Natural killer cell treated with Interleukin-12 subunit alpha and Interleukin-12 subunit beta and Interleukin-15 and Interleukin-18, amount 100 ng/mL, for 72 hours (primary cell): ENCODE measurements around the gene MAP3K9. TPM values are rescaled to one million over a fixed set of nuclear protein-coding genes. Genes with fewer than 3 reads are reported as not detected.

Experiments
- ATAC-seq, 2 donors: fragments of 150-1000 bp; cut with Tn5 transposase in 1 of 2; sonication (Bioruptor Pico), chemical (Tn5 transposase) in 1 of 2; 2 replicates each; pipeline ENCODE4 v1.10.0; 2021
- DNase-seq: peaks from one replicate; pipeline ENCODE4 v3.0.0; 2022; ENCODE audit warnings: low spot score
- H3K27ac Mint-ChIP-seq, 2 donors: 1 replicate in 1 of 2; 2 replicates in 1 of 2; pipeline ENCODE4 v1.8.0; 2022; ENCODE audit warnings: mixed read lengths in 2 of 2, mild to moderate bottlenecking in 1 of 2, moderate library complexity in 1 of 2
- H3K27me3 Mint-ChIP-seq, 2 donors: 1 replicate in 1 of 2; 2 replicates in 1 of 2; pipeline ENCODE4 v1.8.0; 2022; ENCODE audit warnings: mixed read lengths in 2 of 2
- H3K36me3 Mint-ChIP-seq: one replicate; pipeline ENCODE4 v1.8.0; 2022; ENCODE audit warnings: mixed read lengths
- H3K4me1 Mint-ChIP-seq, 2 donors: 1 replicate in 1 of 2; 2 replicates in 1 of 2; pipeline ENCODE4 v1.8.0; 2022; ENCODE audit warnings: low read depth in 2 of 2, mixed read lengths in 2 of 2, mild to moderate bottlenecking in 1 of 2
- H3K4me3 Mint-ChIP-seq: one replicate; pipeline ENCODE4 v1.8.0; 2022; ENCODE audit warnings: mixed read lengths
- H3K9me3 Mint-ChIP-seq: 2 replicates; pipeline ENCODE4 v1.8.0; 2022; ENCODE audit warnings: mixed read lengths
- total RNA-seq, 2 donors: library from RNA; stranded (reverse); gene quantifications; one replicate each; pipeline ENCODE4 v1.2.3, GENCODE V29; 2022

Gene MAP3K9
- total RNA-seq, 2 donors from 2014 or later = 4.2 to 13.7 TPM

DNA sequence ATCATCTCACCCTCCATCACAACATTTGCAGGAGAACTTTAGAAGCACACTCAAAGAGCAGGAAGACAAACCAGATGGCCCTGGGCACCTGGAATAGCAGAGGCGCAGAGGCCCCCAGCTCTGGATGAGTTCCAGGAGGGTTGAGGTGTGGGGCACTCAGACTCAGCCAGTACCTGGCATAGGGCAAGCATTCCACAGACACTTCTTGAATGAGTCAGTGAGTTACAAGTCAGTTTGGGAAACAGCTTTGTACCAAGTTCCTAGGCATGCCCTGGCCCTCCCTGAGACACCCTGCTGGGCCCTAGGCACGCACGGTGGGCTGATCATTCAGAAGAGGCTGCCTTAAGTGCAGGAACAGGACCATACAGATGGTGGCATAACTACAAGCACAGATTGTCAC, 54.3 kb downstream of the MAP3K9 start:
- DNase-seq (no peak), ATAC-seq (no peak)
- no peaks in the 10 kb centered on the region for H3K27me3 Mint-ChIP-seq
- H3K4me3 Mint-ChIP-seq = no peak overlapping the region
- H3K9me3 Mint-ChIP-seq = no peaks in the 10 kb centered on the region
- no peak overlapping the region for H3K27ac Mint-ChIP-seq
- H3K4me1 Mint-ChIP-seq = no peaks in the 10 kb centered on the region
- H3K36me3 Mint-ChIP-seq = no peaks in the 10 kb centered on the region

DNA sequence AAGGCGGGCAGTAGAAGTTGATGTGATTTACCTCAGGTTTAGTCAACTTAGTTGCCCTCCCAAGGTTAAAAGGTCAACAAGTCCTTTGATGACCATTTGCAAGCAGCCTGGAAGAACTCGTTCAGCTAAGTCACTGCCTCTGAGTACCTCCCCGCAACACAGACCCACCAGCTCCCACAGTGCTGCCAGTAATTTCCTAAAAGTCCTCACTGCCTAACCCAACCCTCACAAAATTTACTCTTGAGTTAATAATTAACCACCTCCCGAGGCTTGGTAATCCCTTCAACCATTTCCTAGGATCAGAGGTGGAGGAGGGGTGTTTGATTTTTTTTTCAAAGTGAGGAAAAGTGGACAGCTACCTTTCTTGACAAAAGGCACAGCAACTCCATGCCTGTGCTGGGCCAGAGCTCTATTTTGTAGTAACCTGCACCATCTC, 55.8 kb downstream of the MAP3K9 start:
- H3K27me3 Mint-ChIP-seq = no peaks in the 10 kb centered on the region
- DNase-seq (no peak), ATAC-seq (no peak)
- no peaks in the 10 kb centered on the region for H3K9me3 Mint-ChIP-seq
- peaks cover 4% of the 10 kb centered on the region for H3K36me3 Mint-ChIP-seq
- H3K4me1 Mint-ChIP-seq = no peaks in the 10 kb centered on the region
- H3K4me3 Mint-ChIP-seq = no peak overlapping the region
- no peak overlapping the region for H3K27ac Mint-ChIP-seq

DNA sequence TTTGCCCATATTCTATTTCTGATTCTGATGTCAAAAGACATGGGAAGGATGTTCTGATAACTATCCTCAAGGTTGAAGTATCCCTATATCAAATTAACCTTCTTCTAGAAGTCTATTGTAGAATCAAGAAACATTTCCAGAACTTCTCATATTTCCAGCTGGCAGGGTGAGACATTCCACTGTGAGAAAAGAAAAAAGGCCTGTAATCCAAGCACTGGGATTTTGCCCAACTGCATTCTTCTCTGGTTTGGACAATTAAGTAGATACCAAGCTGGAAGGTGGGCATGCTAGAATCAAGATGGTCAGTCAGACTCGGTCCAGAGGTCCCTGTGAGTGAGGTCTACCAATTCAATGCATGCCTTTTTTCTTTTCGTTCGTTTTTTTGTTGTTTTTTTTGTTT, 60.9 kb downstream of the MAP3K9 start:
- Mint-ChIP-seq H3K36me3 (peaks cover 9% of the 10 kb centered on the region), H3K27me3 (no peaks in the 10 kb centered on the region), H3K4me3 (no peak overlapping the region), H3K9me3 (no peaks in the 10 kb centered on the region), H3K27ac (no peak overlapping the region), H3K4me1 (no peaks in the 10 kb centered on the region)
- DNase-seq (no peak), ATAC-seq (no peak)

DNA sequence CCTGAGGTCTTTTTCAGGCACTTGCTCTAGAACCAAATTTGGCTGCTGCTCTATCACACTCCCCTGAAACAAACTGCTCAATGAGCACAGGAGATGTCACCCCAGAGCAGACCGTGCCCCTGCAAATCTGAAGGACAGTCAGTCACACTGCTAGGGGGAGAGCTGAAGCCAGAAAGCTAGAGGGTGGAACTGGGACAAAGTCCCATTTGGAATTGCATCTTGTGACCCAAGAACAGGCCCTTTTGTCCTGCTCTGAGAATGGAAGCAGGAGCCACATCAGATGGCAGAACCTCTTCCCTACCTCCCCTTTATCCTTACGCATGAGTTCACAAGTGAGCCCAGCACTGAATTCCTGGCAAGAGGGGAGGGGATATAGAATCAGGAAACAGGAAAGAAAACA, 64.7 kb downstream of the MAP3K9 start:
- Mint-ChIP-seq H3K4me1 (no peaks in the 10 kb centered on the region), H3K4me3 (no peak overlapping the region), H3K27me3 (no peaks in the 10 kb centered on the region), H3K36me3 (peaks cover 9% of the 10 kb centered on the region), H3K27ac (no peak overlapping the region), H3K9me3 (no peaks in the 10 kb centered on the region)
- ATAC-seq = no peak
- DNase-seq = no peak

DNA sequence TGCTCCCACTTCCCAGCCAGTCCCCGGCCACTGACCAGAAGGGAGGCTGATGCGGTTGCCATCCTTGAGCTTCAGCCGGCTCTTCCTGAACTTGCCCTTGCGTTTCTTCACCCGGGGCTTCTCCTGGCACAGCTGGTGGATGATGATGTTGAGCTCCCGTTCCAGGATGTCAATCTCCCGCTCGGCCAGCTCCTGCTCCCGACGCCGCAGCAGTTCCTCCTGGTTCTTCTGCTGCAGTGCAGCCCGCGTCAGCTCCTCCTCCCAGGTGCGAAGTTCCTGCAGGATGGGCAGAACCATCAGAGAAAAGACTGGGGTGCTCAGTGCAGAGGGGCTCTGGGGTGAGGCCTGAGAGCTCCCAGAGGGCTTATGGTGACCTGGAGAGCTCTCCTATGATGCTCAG, 67.0 kb downstream of the MAP3K9 start:
- H3K36me3 Mint-ChIP-seq = peaks cover 6% of the 10 kb centered on the region
- no peaks in the 10 kb centered on the region for H3K4me1 Mint-ChIP-seq
- H3K4me3 Mint-ChIP-seq = no peak overlapping the region
- DNase-seq (no peak), ATAC-seq (no peak)
- no peak overlapping the region for H3K27ac Mint-ChIP-seq
- no peaks in the 10 kb centered on the region for H3K9me3 Mint-ChIP-seq
- H3K27me3 Mint-ChIP-seq = no peaks in the 10 kb centered on the region

DNA sequence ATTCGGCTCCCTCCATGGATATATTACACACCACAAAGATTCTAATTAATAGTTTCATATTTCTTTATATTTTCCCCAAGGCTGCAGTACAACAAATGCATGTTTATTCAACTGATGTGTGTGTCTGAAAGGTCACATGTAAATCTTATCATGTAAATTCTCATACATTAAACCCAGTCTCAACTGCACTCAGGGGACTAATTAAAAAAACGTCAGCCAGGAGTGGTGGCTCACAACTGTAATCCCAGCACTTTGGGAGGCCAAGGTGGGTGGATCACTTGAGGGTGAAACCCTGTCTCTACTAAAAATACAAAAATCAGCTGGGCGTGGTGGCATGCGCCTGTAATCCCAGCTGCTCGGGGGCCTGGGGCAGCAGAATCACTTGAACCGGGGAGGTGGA, 67.8 kb downstream of the MAP3K9 start:
- Mint-ChIP-seq H3K27me3 (no peaks in the 10 kb centered on the region), H3K27ac (no peak overlapping the region), H3K4me3 (no peak overlapping the region), H3K4me1 (no peaks in the 10 kb centered on the region), H3K9me3 (no peaks in the 10 kb centered on the region), H3K36me3 (peaks cover 6% of the 10 kb centered on the region)
- DNase-seq (no peak), ATAC-seq (no peak)

DNA sequence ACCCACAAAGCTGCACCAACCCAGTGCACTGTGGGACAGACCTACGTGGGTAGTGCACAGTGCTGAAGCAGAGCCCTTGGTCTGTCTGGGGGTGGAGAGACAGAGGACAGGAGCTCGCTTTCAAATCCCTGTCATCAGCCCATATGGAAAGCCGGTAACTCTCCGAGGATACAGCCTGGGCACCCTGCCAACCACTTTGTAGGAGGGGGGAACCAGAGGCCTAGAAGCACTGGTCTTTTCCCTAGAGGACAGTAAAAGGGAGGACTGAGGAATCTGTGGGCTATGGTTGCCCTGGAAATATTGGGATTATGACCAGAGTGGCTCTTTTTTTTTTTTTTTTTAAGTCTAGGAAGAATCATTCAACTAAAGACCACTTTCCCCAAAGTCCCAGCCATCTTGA, 74.3 kb downstream of the MAP3K9 start:
- peaks cover 18% of the 10 kb centered on the region for H3K36me3 Mint-ChIP-seq
- no peaks in the 10 kb centered on the region for H3K27me3 Mint-ChIP-seq
- H3K27ac Mint-ChIP-seq = no peak overlapping the region
- DNase-seq (no peak), ATAC-seq (no peak)
- no peaks in the 10 kb centered on the region for H3K4me1 Mint-ChIP-seq
- H3K9me3 Mint-ChIP-seq = no peaks in the 10 kb centered on the region
- no peak overlapping the region for H3K4me3 Mint-ChIP-seq

- no peak for ATAC-seq
- H3K27ac Mint-ChIP-seq = no peak overlapping the region
- no peak overlapping the region for H3K4me3 Mint-ChIP-seq
- H3K4me1 Mint-ChIP-seq = no peaks in the 10 kb centered on the region
- peaks cover 12% of the 10 kb centered on the region for H3K36me3 Mint-ChIP-seq
- no peaks in the 10 kb centered on the region for H3K27me3 Mint-ChIP-seq
- no peak for DNase-seq
- H3K9me3 Mint-ChIP-seq = no peaks in the 10 kb centered on the region
These were observed 77.7 kb downstream of the MAP3K9 start for GRCh38 chr14:70731447-70732239.

DNA sequence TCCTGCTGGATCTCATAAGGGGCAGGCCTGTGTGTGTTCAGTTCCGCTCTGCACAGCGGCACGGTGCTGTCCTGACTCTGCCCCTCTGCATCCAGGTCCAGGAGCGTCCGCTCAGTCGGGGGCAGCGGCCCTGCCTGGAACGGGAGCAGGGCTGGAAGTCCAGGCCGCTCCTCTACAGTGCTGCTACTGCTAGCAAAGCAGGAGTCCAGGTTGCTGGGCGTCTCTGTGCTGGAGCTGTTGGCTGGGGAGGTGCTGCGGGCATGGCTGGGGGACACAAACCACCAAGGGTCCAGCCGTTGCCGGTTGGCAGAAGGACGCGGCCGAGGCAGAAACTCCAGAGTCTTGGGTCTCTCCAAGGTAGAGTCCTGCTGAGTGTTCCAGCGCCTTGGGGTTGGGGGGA, 78.9 kb downstream of the MAP3K9 start:
- H3K36me3 Mint-ChIP-seq = peaks cover 12% of the 10 kb centered on the region
- H3K4me3 Mint-ChIP-seq = no peak overlapping the region
- H3K27me3 Mint-ChIP-seq = no peaks in the 10 kb centered on the region
- H3K4me1 Mint-ChIP-seq = no peaks in the 10 kb centered on the region
- H3K27ac Mint-ChIP-seq = no peak overlapping the region
- DNase-seq = no peak
- ATAC-seq = no peak
- no peaks in the 10 kb centered on the region for H3K9me3 Mint-ChIP-seq

GRCh38 chr14:70726651-70727375, 82.5 kb downstream of the MAP3K9 start:
- ATAC-seq (peak in 1 of 2 donors; percentile 16), DNase-seq (no peak)
- no peak overlapping the region for H3K27ac Mint-ChIP-seq
- no peaks in the 10 kb centered on the region for H3K9me3 Mint-ChIP-seq
- peaks cover 4% of the 10 kb centered on the region for H3K36me3 Mint-ChIP-seq
- no peaks in the 10 kb centered on the region for H3K4me1 Mint-ChIP-seq
- H3K27me3 Mint-ChIP-seq = peaks cover 0 to 4% of the 10 kb centered on the region in 2 donors
- H3K4me3 Mint-ChIP-seq = no peak overlapping the region

- Mint-ChIP-seq H3K4me1 (no peaks in the 10 kb centered on the region), H3K27ac (no peak overlapping the region), H3K36me3 (no peaks in the 10 kb centered on the region), H3K4me3 (no peak overlapping the region), H3K27me3 (peaks cover 0 to 4% of the 10 kb centered on the region in 2 donors), H3K9me3 (no peaks in the 10 kb centered on the region)
- ATAC-seq (no peak), DNase-seq (peak; percentile 18)
These were observed 84.4 kb downstream of the MAP3K9 start for GRCh38 chr14:70724944-70725343.

DNA sequence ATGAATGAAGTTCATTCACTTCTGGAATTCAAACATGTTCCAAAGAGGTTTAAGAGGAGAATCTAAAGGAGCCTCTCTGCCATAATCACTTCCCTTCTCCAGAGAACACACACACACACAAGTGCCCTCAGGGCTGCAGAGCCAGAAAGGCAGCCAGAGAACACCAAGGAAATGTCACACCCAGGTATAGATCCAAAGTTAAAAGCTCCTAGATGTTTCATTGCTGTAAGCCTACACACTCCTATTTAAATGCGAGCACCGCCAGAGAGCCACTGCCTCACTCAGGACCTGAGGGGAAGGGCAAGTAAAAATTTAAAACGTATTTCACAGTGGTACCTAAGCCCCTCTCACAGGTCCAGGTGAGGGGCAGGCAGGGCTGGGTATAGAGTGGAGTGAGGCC, 85.2 kb downstream of the MAP3K9 start:
- DNase-seq (peak; percentile 29), ATAC-seq (no peak)
- H3K27ac Mint-ChIP-seq = no peak overlapping the region
- no peaks in the 10 kb centered on the region for H3K36me3 Mint-ChIP-seq
- no peak overlapping the region for H3K4me3 Mint-ChIP-seq
- H3K4me1 Mint-ChIP-seq = no peaks in the 10 kb centered on the region
- H3K27me3 Mint-ChIP-seq = peaks cover 0 to 4% of the 10 kb centered on the region in 2 donors
- no peaks in the 10 kb centered on the region for H3K9me3 Mint-ChIP-seq

DNA sequence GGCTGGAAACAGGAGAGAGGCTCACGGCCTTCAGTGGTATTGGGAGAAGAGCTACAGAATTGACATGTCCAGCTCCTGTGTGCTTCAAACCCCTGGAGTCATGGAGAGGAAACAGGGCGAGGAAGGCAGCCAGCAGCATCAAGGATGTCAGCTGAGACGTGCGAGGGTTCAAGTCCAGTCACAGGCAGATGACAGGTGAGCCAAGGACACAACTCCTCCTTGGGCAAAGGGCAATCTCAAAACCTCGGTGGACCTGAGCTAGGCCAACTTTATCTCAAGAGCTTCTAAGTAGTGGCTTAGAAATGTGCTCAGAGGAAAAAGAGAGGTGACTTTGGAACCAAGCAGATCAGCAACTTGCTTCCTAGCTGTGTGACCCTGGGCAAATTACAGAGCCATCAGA, 86.0 kb downstream of the MAP3K9 start:
- no peak overlapping the region for H3K27ac Mint-ChIP-seq

GRCh38 chr14:70722418-70722817, 86.9 kb downstream of the MAP3K9 start:
- DNase-seq (no peak), ATAC-seq (no peak)
- Mint-ChIP-seq H3K27me3 (peaks cover 0 to 4% of the 10 kb centered on the region in 2 donors), H3K4me1 (no peaks in the 10 kb centered on the region), H3K27ac (no peak overlapping the region), H3K4me3 (no peak overlapping the region), H3K9me3 (no peaks in the 10 kb centered on the region), H3K36me3 (no peaks in the 10 kb centered on the region)

More for the DNA sequence above, 86.0 kb downstream of the MAP3K9 start:
- Mint-ChIP-seq H3K4me1 (no peaks in the 10 kb centered on the region), H3K9me3 (no peaks in the 10 kb centered on the region), H3K27me3 (peaks cover 0 to 4% of the 10 kb centered on the region in 2 donors), H3K4me3 (no peak overlapping the region), H3K36me3 (no peaks in the 10 kb centered on the region)
- peak; percentile 10 for DNase-seq
- ATAC-seq = no peak
